PFSK-1 (cell line): ENCODE results near the gene RXRB.

Experiments used
- POLR2AphosphoS5 ChIP-seq: IDR thresholded peaks from 2 replicates; pipeline ENCODE4 v1.6.1; 2012; ENCODE audit warnings: low read depth, mild to moderate bottlenecking, control low read depth, low read length, moderate library complexity
- SIN3A ChIP-seq: IDR thresholded peaks from 2 replicates; pipeline ENCODE4 v1.6.1; 2012; ENCODE audit warnings: mild to moderate bottlenecking, low read length, moderate library complexity, borderline replicate concordance; ENCODE audit not compliant: insufficient read depth
- TF ChIP-seq, protein P1 (sequence below), 2 experiments: IDR thresholded peaks; 2 replicates each; pipeline versions ENCODE4 v1.6.1 to v1.8.0; 2011 to 2012; ENCODE audit warnings: low read depth in 2 of 2, low read length in 2 of 2, control low read depth in 1 of 2, inconsistent platforms in 1 of 2, mild to moderate bottlenecking in 1 of 2, moderate library complexity in 1 of 2; ENCODE audit not compliant: insufficient read depth in 1 of 2

DNA sequence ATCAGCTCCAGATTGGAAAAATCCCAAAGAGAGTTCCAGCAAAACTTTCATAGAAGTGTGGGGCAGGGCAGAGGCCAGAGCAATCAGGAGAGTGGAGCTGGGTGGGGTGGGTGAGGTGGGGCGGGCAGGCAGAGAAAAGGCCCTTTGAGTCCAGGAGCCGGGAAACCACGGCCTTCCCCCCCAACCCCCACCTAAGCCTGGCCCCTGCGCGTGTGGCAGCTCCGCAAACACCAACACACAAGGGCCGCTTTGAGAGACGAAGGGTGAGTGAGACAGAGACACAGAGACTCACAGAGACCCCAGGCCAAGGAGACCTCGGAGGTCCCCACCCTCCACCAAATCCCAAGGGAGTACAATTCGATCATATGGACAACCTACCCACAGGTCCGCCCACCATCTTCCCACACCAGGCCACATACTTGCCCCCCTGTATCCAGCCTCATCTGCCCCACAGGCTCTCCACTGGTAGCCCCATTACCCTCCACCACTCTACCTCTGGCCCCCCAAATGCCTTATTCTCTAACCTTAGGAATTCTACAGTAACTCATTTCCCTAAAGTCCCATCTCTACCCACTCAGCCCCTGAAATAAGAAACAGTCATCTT is 9.9 kb downstream of the RXRB start:
- TF ChIP-seq POLR2AphosphoS5: no peak
- no peak for TF ChIP-seq SIN3A
- TF ChIP-seq, protein P1, sequence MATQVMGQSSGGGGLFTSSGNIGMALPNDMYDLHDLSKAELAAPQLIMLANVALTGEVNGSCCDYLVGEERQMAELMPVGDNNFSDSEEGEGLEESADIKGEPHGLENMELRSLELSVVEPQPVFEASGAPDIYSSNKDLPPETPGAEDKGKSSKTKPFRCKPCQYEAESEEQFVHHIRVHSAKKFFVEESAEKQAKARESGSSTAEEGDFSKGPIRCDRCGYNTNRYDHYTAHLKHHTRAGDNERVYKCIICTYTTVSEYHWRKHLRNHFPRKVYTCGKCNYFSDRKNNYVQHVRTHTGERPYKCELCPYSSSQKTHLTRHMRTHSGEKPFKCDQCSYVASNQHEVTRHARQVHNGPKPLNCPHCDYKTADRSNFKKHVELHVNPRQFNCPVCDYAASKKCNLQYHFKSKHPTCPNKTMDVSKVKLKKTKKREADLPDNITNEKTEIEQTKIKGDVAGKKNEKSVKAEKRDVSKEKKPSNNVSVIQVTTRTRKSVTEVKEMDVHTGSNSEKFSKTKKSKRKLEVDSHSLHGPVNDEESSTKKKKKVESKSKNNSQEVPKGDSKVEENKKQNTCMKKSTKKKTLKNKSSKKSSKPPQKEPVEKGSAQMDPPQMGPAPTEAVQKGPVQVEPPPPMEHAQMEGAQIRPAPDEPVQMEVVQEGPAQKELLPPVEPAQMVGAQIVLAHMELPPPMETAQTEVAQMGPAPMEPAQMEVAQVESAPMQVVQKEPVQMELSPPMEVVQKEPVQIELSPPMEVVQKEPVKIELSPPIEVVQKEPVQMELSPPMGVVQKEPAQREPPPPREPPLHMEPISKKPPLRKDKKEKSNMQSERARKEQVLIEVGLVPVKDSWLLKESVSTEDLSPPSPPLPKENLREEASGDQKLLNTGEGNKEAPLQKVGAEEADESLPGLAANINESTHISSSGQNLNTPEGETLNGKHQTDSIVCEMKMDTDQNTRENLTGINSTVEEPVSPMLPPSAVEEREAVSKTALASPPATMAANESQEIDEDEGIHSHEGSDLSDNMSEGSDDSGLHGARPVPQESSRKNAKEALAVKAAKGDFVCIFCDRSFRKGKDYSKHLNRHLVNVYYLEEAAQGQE (IDR thresholded peaks at IDR 0.05; ENCODE audit: insufficient read depth in 1 of 2, low read depth in 2 of 2, low read length in 2 of 2): no peak
